Mucosa of descending colon (tissue), 3 donors: ENCODE measurements around the gene STXBP6. TPM values are rescaled to one million over a fixed set of nuclear protein-coding genes. Genes with fewer than 3 reads are reported as not detected.
A peak's percentile ranks its signal among the peaks of the same experiment; 100 is the strongest.

Experiments used
- ATAC-seq: fragments of 200-7000 bp; cut with Tn5 transposase; one replicate; pipeline ENCODE4 v1.9.1; 2020; ENCODE audit warnings: mild to moderate bottlenecking, moderate library complexity
- DNase-seq, 3 donors: peaks; one replicate each; pipeline ENCODE4 v3.0.0-alpha.2; 2020
- H3K36me3 ChIP-seq: fragments of 200-600 bp; one replicate; pipeline ENCODE4 v1.8.0; 2021; ENCODE audit warnings: low read depth, mild to moderate bottlenecking
- H3K4me1 ChIP-seq: fragments of 200-600 bp; one replicate; pipeline ENCODE4 v1.8.0; 2021; ENCODE audit warnings: low read depth, mild to moderate bottlenecking
- H3K4me3 ChIP-seq: fragments of 200-600 bp; one replicate; pipeline ENCODE4 v1.8.0; 2021; ENCODE audit warnings: mild to moderate bottlenecking
- H3K9me3 ChIP-seq: fragments of 200-600 bp; one replicate; pipeline ENCODE4 v1.8.0; 2021; ENCODE audit warnings: mild to moderate bottlenecking
- intact Hi-C, 2 donors: fragments of 100-400 bp; cut with DNase I in 1 of 2; cut with micrococcal nuclease in 1 of 2; formaldehyde crosslinking; loops; one replicate each; pipeline versions ENCODE4 v1.11.0 to v1.11.1; 2022; cut with DNase I, micrococcal nuclease
- total RNA-seq, 3 donors: library from RNA; stranded (reverse); fragmentation: NEBNext Ultra II Directional in 2 of 3; extraction: Animal tissue kit (Norgen Biotek cat#: 25700) in 2 of 3; gene quantifications; one replicate each; pipeline versions ENCODE4 v1.2.1 to v1.2.4, GENCODE V29; 2021 to 2023
- TF ChIP-seq, protein P1 (sequence below): fragments of 200-600 bp; IDR thresholded peaks from one replicate; pipeline ENCODE4 v1.8.0; 2022; ENCODE audit warnings: antibody characterized with exemption, mild to moderate bottlenecking
- donor health status: DM: no; HTN: no; CAD: no; lungs with moderate emphysema.
- donor health status: DM: no; HTN: no; CAD: no.
- donor health status: DM: no; HTN: yes; CAD: no.

STXBP6 gene
- total RNA-seq, 3 donors from 2014 or later: 10.9 to 25.9 (median 19.8) TPM

DNA sequence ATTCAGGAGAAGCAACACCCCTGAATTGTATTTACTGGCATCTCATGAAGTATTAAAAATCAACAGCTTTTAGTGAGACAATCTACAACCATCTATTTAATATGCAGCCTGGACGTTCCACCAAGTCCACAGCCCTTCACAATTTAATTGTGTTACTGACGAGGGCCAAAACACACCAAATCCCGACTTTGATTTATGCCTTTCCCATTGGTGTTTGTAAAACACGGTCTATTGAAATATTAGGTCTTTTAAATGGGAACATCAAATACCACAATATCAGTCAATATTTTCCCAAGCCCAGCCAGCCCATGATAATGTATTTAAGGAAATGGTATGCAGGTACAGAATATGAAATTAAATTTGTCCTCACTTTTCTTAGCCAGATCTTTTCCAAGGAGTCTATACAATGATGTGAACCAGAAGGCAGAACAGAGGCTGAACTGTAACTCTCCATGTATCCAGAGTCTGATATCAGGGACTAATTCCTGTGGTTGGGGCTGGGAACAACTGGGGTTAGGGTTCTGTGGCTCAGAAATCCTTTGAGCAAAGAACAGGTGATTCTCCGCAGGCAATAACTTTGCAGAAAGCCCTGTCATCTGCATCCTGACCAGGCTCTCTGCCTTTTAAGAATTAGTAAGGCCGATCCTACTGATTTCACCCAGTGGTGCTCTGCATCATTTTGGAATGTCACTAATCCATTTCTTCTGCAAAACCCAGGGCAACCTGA is 236.7 kb downstream of the STXBP6 start:
- DNase-seq (no peak), ATAC-seq (no peak)
- TF ChIP-seq, protein P1, sequence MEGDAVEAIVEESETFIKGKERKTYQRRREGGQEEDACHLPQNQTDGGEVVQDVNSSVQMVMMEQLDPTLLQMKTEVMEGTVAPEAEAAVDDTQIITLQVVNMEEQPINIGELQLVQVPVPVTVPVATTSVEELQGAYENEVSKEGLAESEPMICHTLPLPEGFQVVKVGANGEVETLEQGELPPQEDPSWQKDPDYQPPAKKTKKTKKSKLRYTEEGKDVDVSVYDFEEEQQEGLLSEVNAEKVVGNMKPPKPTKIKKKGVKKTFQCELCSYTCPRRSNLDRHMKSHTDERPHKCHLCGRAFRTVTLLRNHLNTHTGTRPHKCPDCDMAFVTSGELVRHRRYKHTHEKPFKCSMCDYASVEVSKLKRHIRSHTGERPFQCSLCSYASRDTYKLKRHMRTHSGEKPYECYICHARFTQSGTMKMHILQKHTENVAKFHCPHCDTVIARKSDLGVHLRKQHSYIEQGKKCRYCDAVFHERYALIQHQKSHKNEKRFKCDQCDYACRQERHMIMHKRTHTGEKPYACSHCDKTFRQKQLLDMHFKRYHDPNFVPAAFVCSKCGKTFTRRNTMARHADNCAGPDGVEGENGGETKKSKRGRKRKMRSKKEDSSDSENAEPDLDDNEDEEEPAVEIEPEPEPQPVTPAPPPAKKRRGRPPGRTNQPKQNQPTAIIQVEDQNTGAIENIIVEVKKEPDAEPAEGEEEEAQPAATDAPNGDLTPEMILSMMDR: no peak
- no peaks in the 10 kb centered on the region for H3K9me3 ChIP-seq
- H3K36me3 ChIP-seq: no peaks in the 10 kb centered on the region
- H3K4me3 ChIP-seq: no peak overlapping the region
- H3K4me1 ChIP-seq: peaks cover 25% of the 10 kb centered on the region
- intact Hi-C loops: no loop called here

DNA sequence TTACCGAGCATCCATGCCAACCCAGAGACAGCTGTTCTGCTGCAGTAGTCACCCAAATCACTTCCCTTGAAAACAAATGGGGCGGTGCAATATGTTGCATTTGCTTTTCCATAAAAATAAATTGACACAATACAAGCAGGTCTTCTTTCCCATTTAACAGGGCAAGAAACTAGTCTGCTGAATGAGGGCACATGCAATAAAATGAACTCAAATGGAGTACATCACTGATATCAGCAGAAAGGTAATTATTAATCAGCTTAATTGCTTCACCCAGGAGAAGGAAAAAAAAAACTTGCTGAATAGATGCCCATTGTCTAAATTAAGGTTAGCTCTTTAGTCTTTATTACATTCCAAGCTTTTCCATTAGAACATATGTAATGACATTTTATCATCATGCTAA is 240.8 kb downstream of the STXBP6 start:
- Histone ChIP-seq H3K4me1 (peaks cover 4% of the 10 kb centered on the region), H3K36me3 (no peaks in the 10 kb centered on the region), H3K4me3 (no peak overlapping the region), H3K9me3 (no peaks in the 10 kb centered on the region)
- ATAC-seq (no peak), DNase-seq (no peak)
- TF ChIP-seq, protein P1: no peak
- intact Hi-C loops: loop anchor here in 1 of 2 donors (5.0 to 10.0 kb wide), 2 partner anchors 233 to 326 kb away; no protein-coding TSS in a partner anchor

DNA sequence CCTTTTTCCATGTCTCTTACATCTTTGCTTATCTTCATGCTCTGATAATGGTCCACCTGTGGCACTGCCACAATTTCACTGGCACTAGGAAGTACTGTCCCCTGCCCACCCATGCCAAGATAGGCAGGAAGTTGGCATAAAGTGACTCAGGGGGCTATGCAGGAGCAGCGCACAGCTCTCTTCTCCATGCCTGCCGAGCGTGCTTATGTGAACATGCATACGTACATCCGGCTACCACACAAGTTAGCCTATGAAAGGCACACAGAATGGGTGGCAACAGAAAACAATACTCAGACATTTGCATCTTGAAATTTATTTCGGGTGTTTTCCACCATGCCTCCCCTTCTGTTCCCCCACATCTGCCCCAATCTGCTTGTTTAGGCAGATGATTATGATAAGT is 241.5 kb downstream of the STXBP6 start:
- H3K36me3 ChIP-seq: no peaks in the 10 kb centered on the region
- peaks cover 4% of the 10 kb centered on the region for H3K4me1 ChIP-seq
- H3K9me3 ChIP-seq: no peaks in the 10 kb centered on the region
- no peak overlapping the region for H3K4me3 ChIP-seq
- ATAC-seq: no peak
- TF ChIP-seq, protein P1: no peak
- intact Hi-C loops: loop anchor here in 1 of 2 donors (5.0 to 10.0 kb wide), 2 partner anchors 234 to 326 kb away; no protein-coding TSS in a partner anchor
- no peak for DNase-seq

DNA sequence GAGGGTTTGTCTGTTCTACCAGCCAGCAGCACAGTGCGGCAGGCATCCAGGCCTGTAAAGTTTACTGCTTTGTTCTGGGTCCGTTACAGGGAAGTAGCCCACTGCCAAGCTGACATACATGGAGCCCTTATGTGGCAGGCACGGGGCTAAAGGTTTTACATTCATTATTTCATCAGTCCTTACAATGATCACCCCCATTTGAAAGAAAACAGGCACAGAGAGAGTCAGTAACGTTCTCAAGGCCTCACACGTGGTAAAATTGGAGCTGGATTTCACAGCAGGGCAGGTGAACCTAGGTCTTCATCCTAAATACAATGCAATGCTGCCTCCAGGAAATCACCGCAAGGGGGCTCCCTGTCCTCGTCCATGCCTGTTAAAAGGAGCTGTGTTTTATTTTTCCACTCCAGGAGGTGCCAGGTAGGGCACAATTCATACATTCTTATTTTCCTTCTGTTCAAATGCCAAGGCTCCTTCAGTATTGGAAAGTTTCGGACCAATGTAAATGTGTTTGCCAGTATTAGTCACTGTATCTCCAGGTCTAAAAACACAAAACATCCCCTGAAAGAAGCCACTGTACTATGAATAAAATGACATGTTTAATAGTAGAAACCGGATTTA is 243.8 kb downstream of the STXBP6 start:
- intact Hi-C loops: loop anchor here in 1 of 2 donors (5.0 to 10.0 kb wide), 2 partner anchors 236 to 329 kb away; no protein-coding TSS in a partner anchor
- Histone ChIP-seq H3K36me3 (no peaks in the 10 kb centered on the region), H3K4me1 (peaks cover 4% of the 10 kb centered on the region), H3K4me3 (no peak overlapping the region), H3K9me3 (no peaks in the 10 kb centered on the region)
- TF ChIP-seq, protein P1: peak; percentile 68
- ATAC-seq (peak; percentile 94), DNase-seq (peak; percentile 67 to 96 (median 84))

DNA sequence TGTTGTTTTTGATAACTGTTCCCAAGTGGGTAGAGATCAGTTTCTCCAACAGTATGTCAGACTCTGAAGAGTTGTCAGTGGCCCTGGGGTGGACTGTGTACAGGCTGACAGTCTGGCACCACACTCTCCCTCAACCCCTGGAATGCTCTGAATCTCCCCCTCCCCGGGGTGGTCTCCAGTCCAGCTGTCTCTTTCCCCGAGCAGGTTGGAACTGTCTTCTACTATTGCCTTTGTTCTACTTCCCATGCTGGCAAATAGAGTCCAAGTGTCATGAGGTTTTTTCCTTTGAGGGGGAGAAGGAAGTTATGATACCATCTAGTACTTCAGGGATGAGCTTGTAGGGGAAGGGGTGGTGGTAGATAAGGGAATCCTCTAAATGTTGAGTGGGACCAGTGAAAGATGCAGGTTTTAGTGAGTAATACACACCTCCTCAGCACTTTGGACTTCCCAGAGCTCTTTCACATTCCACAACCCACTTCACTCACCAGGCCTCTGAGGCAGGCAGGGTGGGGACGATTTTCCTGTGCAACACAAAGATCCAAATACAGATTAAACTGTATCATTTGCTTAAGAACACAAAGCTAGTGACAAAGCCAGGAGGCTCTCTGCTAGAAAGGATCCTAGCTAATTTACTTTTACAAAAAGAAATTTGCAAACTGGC is 245.3 kb downstream of the STXBP6 start:
- peak; percentile 32 for ATAC-seq
- Histone ChIP-seq H3K9me3 (no peaks in the 10 kb centered on the region), H3K36me3 (no peaks in the 10 kb centered on the region), H3K4me3 (no peak overlapping the region), H3K4me1 (peaks cover 4% of the 10 kb centered on the region)
- TF ChIP-seq, protein P1: no peak
- DNase-seq: no peak
- intact Hi-C loops: loop anchor here in 1 of 2 donors (5.0 to 10.0 kb wide), 2 partner anchors 238 to 330 kb away; no protein-coding TSS in a partner anchor
